Measurements from ENCODE around the gene FANCC. TPM values are rescaled to one million over a fixed set of nuclear protein-coding genes. Genes with fewer than 3 reads are reported as not detected.

Gene FANCC
- total RNA-seq, 3 donors from 2014 or later (not counting 1 experiment from before 2014, with no cell fraction given): 9.9 to 18.9 (median 12.8) TPM

GRCh38 chr9:95079461-95079860 lies 238.0 kb downstream of the FANCC start:
- Mint-ChIP-seq H3K4me1 (no peaks in the 10 kb centered on the region), H3K27ac (no peak overlapping the region), H3K36me3 (no peaks in the 10 kb centered on the region), H3K27me3 (ENCODE audit: low read depth in 2 of 2) (no peaks in the 10 kb centered on the region), H3K4me3 (no peak overlapping the region), H3K9me3 (no peaks in the 10 kb centered on the region)
- TF ChIP-seq CTCF (IDR thresholded peaks at IDR 0.05): no peak
- H3K36me3 ChIP-seq (ENCODE audit: control insufficient read depth, insufficient read depth, low read length): no peaks in the 10 kb centered on the region
- WGBS (ENCODE audit: insufficient coverage): 96% methylated on average over 10 of the region's 10 CpGs
- intact Hi-C loops (cut with micrococcal nuclease): no loop called here
- no peaks in the 10 kb centered on the region for H3K4me1 ChIP-seq (ENCODE audit: control insufficient read depth, insufficient read depth, low read length)
- no peak overlapping the region for H3K27ac ChIP-seq (ENCODE audit: low read length)
- H3K4me3 ChIP-seq (ENCODE audit: low read length): no peak overlapping the region
- DNase-seq: no peak
- H3K27me3 ChIP-seq (ENCODE audit: control insufficient read depth, insufficient read depth, low read length): no peaks in the 10 kb centered on the region
- ATAC-seq: no peak
- H3K9me3 ChIP-seq (ENCODE audit: control insufficient read depth, insufficient read depth, low read length): no peaks in the 10 kb centered on the region

DNA sequence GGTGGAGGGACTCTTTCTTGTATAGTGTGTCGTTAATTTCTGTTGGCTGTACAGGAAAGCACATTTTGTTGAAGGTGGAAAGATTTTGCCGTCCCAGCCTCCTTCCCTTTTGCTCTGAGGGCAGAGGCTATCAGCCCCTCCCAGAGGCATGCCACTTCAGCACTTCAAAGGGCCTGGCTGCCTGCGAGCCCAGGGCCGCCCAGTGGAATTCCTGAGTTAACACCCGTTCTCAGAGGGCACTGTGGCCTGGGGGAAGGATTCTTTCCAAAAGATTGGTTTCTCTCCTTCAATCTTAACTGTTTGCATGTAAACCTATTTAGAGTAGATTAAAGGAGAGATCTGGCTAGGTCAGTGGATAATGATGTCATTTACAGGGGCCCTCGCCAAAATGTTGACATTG lies 238.6 kb downstream of the FANCC start:
- TF ChIP-seq CTCF (IDR thresholded peaks at IDR 0.05): no peak
- ATAC-seq: no peak

DNA sequence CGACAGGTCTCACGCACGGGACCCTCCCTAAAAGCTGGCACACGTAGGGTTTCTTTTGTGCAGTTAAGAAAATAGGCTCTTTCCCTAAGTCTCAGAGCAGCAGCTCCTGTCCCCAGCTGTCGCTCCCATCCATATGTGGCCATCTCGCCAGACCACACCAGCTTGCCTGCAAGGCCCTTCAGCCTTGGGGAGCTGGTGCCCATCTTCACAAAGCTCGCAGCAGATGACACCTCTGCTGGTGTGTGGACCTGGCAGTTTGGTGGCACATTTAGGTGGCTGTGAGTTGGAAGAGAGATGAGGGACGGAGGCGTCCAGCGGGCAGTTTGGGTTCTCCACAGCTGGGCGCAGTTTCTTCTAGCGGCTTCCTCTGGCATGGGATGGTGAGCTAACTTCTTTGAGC lies 239.0 kb downstream of the FANCC start:
- H3K4me1 ChIP-seq (ENCODE audit: control insufficient read depth, insufficient read depth, low read length): no peaks in the 10 kb centered on the region
- Mint-ChIP-seq H3K27me3 (ENCODE audit: low read depth in 2 of 2) (no peaks in the 10 kb centered on the region), H3K4me3 (no peak overlapping the region), H3K4me1 (no peaks in the 10 kb centered on the region), H3K36me3 (no peaks in the 10 kb centered on the region), H3K27ac (no peak overlapping the region), H3K9me3 (no peaks in the 10 kb centered on the region)
- intact Hi-C loops (cut with micrococcal nuclease): no loop called here
- 96% methylated on average over 12 of the region's 12 CpGs for WGBS (ENCODE audit: insufficient coverage)
- no peak overlapping the region for H3K4me3 ChIP-seq (ENCODE audit: low read length)
- ATAC-seq (no peak), DNase-seq (no peak)
- no peaks in the 10 kb centered on the region for H3K36me3 ChIP-seq (ENCODE audit: control insufficient read depth, insufficient read depth, low read length)
- no peaks in the 10 kb centered on the region for H3K27me3 ChIP-seq (ENCODE audit: control insufficient read depth, insufficient read depth, low read length)
- no peaks in the 10 kb centered on the region for H3K9me3 ChIP-seq (ENCODE audit: control insufficient read depth, insufficient read depth, low read length)
- TF ChIP-seq CTCF (IDR thresholded peaks at IDR 0.05): no peak
- H3K27ac ChIP-seq (ENCODE audit: low read length): no peak overlapping the region

More for the DNA sequence above, 238.6 kb downstream of the FANCC start:
- no peaks in the 10 kb centered on the region for H3K4me1 ChIP-seq (ENCODE audit: control insufficient read depth, insufficient read depth, low read length)
- no peak for DNase-seq
- H3K27ac ChIP-seq (ENCODE audit: low read length): no peak overlapping the region
- no peaks in the 10 kb centered on the region for H3K9me3 ChIP-seq (ENCODE audit: control insufficient read depth, insufficient read depth, low read length)
- H3K4me1 Mint-ChIP-seq: no peaks in the 10 kb centered on the region
- H3K27ac Mint-ChIP-seq: no peak overlapping the region
- H3K36me3 ChIP-seq (ENCODE audit: control insufficient read depth, insufficient read depth, low read length): no peaks in the 10 kb centered on the region
- H3K36me3 Mint-ChIP-seq: no peaks in the 10 kb centered on the region
- no peaks in the 10 kb centered on the region for H3K9me3 Mint-ChIP-seq
- H3K27me3 Mint-ChIP-seq (ENCODE audit: low read depth in 2 of 2): no peaks in the 10 kb centered on the region
- WGBS (ENCODE audit: insufficient coverage): 90% methylated on average over 3 of the region's 6 CpGs
- intact Hi-C loops (cut with micrococcal nuclease): no loop called here
- H3K4me3 Mint-ChIP-seq: no peak overlapping the region
- H3K4me3 ChIP-seq (ENCODE audit: low read length): no peak overlapping the region
- no peaks in the 10 kb centered on the region for H3K27me3 ChIP-seq (ENCODE audit: control insufficient read depth, insufficient read depth, low read length)

GRCh38 chr9:95077766-95078370 lies 239.6 kb downstream of the FANCC start:
- no peaks in the 10 kb centered on the region for H3K27me3 Mint-ChIP-seq (ENCODE audit: low read depth in 2 of 2)
- H3K27ac Mint-ChIP-seq: no peak overlapping the region
- Histone ChIP-seq H3K4me3 (ENCODE audit: low read length) (no peak overlapping the region), H3K9me3 (ENCODE audit: control insufficient read depth, insufficient read depth, low read length) (no peaks in the 10 kb centered on the region), H3K27me3 (ENCODE audit: control insufficient read depth, insufficient read depth, low read length) (no peaks in the 10 kb centered on the region), H3K27ac (ENCODE audit: low read length) (no peak overlapping the region), H3K36me3 (ENCODE audit: control insufficient read depth, insufficient read depth, low read length) (no peaks in the 10 kb centered on the region), H3K4me1 (ENCODE audit: control insufficient read depth, insufficient read depth, low read length) (no peaks in the 10 kb centered on the region)
- TF ChIP-seq CTCF (IDR thresholded peaks at IDR 0.05): no peak
- no peak overlapping the region for H3K4me3 Mint-ChIP-seq
- no peaks in the 10 kb centered on the region for H3K9me3 Mint-ChIP-seq
- DNase-seq: no peak
- WGBS (ENCODE audit: insufficient coverage): 96% methylated on average over 15 of the region's 17 CpGs
- no peaks in the 10 kb centered on the region for H3K4me1 Mint-ChIP-seq
- H3K36me3 Mint-ChIP-seq: no peaks in the 10 kb centered on the region
- no peak for ATAC-seq
- intact Hi-C loops (cut with micrococcal nuclease): no loop called here

All from natural killer cell (primary cell).